GM12801 (cell line): ENCODE measurements around the gene CSKMT.

Source experiments
- TF ChIP-seq, protein P1 (sequence below): IDR thresholded peaks from one replicate; pipeline ENCODE4 v1.5.1; 2011; ENCODE audit warnings: control low read depth; ENCODE audit not compliant: insufficient read length; ENCODE audit errors: extremely low read depth

The CSKMT gene

DNA sequence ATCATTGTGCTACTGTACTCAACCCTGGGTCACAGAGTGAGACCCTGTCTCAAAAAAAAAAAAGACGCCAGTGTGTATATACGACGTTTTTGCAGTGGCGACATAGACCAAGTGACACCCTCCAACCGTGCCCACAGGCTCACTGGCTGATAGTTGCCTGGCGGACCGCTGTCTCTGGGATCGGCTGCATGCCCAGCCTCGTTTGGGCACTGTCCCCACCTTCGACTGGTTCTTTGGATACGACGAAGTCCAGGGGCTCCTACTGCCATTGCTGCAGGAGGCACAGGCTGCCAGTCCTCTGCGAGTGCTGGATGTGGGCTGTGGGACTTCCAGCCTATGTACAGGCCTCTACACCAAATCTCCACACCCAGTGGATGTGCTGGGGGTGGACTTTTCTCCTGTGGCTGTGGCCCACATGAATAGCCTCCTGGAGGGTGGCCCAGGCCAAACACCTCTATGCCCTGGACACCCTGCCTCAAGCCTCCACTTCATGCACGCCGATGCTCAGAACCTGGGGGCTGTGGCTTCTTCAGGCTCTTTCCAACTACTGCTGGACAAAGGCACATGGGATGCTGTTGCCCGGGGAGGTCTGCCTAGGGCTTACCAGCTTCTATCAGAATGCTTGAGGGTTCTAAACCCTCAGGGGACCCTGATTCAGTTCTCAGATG is 1.3 kb downstream of the CSKMT start:
- TF ChIP-seq, protein P1, sequence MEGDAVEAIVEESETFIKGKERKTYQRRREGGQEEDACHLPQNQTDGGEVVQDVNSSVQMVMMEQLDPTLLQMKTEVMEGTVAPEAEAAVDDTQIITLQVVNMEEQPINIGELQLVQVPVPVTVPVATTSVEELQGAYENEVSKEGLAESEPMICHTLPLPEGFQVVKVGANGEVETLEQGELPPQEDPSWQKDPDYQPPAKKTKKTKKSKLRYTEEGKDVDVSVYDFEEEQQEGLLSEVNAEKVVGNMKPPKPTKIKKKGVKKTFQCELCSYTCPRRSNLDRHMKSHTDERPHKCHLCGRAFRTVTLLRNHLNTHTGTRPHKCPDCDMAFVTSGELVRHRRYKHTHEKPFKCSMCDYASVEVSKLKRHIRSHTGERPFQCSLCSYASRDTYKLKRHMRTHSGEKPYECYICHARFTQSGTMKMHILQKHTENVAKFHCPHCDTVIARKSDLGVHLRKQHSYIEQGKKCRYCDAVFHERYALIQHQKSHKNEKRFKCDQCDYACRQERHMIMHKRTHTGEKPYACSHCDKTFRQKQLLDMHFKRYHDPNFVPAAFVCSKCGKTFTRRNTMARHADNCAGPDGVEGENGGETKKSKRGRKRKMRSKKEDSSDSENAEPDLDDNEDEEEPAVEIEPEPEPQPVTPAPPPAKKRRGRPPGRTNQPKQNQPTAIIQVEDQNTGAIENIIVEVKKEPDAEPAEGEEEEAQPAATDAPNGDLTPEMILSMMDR: no peak

DNA sequence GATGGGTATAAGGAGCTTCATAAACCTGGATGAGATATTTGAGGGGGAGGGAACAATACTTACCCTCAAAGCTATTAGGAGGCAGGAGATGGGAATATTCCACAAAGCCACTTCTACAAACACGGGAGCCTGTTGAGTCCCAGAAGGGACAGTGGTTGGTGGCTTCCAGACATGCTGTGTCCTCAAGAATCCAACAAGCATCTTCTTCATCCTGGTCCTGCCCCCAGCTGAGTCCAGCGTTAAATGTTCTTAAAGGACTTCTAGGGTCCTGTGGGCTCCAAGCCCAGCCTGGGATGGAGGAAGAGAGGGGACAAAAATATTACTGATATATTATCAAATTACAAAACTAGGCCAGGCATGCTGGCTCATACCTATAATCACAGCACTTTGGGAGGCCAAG is 2.3 kb downstream of the CSKMT start:
- TF ChIP-seq, protein P1: no peak

DNA sequence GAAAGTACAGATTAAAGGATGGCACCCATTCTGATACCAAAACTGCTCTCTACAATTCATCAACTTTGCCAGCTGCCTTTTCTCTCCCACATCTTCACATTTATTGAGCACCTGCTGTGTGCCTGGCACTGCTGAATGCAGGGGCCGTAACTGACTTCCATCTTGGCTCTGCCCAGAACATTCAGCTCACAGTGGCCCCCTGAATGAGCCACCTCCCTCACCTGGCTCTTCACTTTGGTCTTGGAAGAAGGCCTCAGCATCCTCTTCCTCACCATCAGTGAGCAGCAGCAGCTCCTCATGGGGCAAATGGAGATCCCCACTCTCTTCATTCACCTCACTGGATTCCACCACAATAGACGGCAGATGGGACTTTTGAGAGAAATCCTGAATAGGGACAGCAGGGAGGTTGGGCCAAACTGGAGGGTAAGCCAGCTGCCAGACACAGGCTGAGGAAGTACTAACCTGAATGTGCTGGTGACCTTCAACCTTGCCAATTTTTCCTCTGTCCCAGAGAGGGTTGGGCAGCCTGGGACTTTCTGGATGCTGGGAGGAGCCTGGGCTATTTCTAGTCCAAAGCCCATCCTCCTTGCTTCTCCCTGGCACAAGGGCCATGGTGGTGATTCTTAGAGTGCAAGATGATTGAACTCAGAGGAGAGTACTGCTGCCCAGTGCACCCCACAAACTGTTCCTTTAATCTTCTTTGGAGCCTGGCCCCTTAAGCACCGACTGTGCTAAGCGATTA is 4.5 kb downstream of the CSKMT start:
- TF ChIP-seq, protein P1: no peak

DNA sequence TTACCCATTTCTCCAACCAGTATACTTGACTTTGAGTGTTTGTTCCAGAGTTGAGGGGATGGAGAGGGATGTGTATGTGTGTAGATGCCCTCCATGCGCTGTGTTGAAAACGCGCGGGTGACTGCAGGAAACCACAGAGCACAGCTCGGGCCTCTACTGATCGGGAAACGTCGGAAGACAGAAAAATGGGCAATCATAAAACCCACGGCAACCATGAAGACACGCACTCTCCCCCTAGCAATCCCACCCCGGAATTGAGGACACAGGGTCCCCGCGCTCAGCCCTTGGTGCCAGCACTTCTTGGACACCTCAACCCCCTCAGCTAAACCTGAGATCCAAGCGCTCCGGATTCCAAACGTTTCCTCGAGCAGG is 6.1 kb downstream of the CSKMT start:
- TF ChIP-seq, protein P1: no peak

DNA sequence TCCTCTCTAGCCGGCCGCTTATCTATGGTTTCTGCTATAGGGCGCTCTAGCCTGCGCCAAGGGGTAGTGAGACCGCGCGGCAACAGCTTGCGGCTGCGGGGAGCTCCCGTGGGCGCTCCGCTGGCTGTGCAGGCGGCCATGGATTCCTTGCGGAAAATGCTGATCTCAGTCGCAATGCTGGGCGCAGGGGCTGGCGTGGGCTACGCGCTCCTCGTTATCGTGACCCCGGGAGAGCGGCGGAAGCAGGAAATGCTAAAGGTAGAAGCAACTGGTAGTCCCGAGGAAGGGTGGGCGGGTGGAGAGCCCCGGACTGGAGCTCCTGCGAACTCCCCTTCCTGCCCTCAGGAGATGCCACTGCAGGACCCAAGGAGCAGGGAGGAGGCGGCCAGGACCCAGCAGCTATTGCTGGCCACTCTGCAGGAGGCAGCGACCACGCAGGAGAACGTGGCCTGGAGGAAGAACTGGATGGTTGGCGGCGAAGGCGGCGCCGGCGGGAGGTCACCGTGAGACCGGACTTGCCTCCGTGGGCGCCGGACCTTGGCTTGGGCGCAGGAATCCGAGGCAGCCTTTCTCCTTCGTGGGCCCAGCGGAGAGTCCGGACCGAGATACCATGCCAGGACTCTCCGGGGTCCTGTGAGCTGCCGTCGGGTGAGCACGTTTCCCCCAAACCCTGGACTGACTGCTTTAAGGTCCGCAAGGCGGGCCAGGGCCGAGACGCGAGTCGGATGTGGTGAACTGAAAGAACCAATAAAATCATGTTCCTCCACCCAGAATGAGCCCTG is 6.7 kb downstream of the CSKMT start, which contains the start of the genes LBHD1 and UQCC3:
Gene LBHD1, minus strand, starts transcription at position 660 of the 782 bp plus-strand sequence. CDS start 2,236 bp downstream, outside the sequence.
Gene UQCC3, plus strand, starts transcription at position 66 of the 782 bp plus-strand sequence. Its CDS starts 73 bp downstream, at position 139.
- TF ChIP-seq, protein P1: no peak

DNA sequence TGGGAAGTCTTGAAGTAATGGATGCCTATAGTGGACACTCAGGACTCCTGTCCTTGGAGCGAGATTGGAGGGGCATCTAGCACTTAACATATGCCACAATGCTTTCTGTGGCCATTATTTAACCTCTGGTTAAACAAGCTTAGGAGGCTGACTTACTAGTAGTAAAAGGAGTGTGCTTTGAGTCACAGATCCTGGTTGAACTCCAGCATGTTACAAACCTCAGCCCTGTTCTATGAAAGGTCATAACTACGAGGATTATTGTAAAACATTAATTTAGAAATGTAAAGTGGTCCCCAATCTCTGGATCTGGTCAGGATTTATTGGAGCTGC is 8.0 kb downstream of the CSKMT start:
- TF ChIP-seq, protein P1: no peak

DNA sequence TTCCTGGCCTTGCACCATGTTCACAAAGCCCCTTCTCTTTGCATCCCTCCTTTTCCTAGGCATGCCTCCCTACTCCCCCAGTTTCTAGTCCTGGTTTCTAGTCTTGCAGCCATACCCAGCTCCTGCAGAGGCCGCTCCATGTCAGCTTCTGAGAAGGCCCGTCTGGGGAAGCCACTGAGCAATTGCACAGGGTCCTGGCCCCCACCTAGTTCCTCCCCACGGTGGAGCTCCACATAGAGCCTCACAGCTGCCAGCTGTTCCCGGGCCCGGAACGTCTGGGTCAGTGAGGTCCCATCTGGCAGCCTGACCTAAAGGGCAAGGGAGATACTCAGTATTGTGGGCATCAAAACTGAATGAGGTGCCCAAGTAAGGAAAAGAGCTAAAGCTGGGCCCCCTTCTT is 11.6 kb downstream of the CSKMT start:
- TF ChIP-seq, protein P1: no peak
